Measurements from ENCODE around the gene PNPLA3.
A peak's percentile ranks its signal among the peaks of the same experiment; 100 is the strongest.

The PNPLA3 gene

GRCh38 chr22:43931771-43932170 lies 8.2 kb downstream of the PNPLA3 start:
- no peaks in the 10 kb centered on the region for H3K79me2 ChIP-seq (ENCODE audit: control insufficient read depth, insufficient read depth, low read length, poor library complexity)
- H4K12ac ChIP-seq (ENCODE audit: low read depth, low read length): no peak overlapping the region
- no peak overlapping the region for H3K23ac ChIP-seq (ENCODE audit: low read length)
- H2BK12ac ChIP-seq (ENCODE audit: low read length): no peak overlapping the region
- DNase-seq: peak; percentile 84 to 95
- no CpG with 5 or more reads among the region's 4 CpGs for WGBS (ENCODE audit: extremely low coverage, insufficient coverage, insufficient read length)
- no peaks in the 10 kb centered on the region for H3K9me3 ChIP-seq (ENCODE audit: insufficient read depth, low read depth, low read length)
- H3K36me3 ChIP-seq (ENCODE audit: control insufficient read depth in 1 of 2, insufficient read depth in 2 of 2, low read length in 2 of 2): peaks cover 29 to 51% of the 10 kb centered on the region in 2 experiments
- H2BK5ac ChIP-seq (ENCODE audit: low read depth, low read length, poor library complexity): no peak overlapping the region
- H3K18ac ChIP-seq (ENCODE audit: low read length): no peak overlapping the region
- H2BK120ac ChIP-seq (ENCODE audit: insufficient read depth, low read length, poor library complexity): no peak overlapping the region
- H2AFZ ChIP-seq (ENCODE audit: insufficient read depth, low read length, poor library complexity): no peak overlapping the region
- no peak overlapping the region for H3K27ac ChIP-seq (ENCODE audit: low read depth, low read length)
- peaks cover 0 to 3% of the 10 kb centered on the region in 2 experiments for H3K4me1 ChIP-seq (ENCODE audit: control insufficient read depth in 1 of 2, insufficient read depth in 2 of 2, low read length in 2 of 2)
- H3K9ac ChIP-seq (ENCODE audit: low read length): no peak overlapping the region
- H2AK5ac ChIP-seq (ENCODE audit: low read length): no peak overlapping the region
- H4K91ac ChIP-seq (ENCODE audit: low read depth, low read length): no peak overlapping the region
- H3K4me2 ChIP-seq (ENCODE audit: low read length): no peak overlapping the region
- H3K14ac ChIP-seq (ENCODE audit: low read length): no peak overlapping the region
- no peak overlapping the region for H3K4ac ChIP-seq (ENCODE audit: low read depth, low read length)
- no peaks in the 10 kb centered on the region for H3K79me1 ChIP-seq (ENCODE audit: low read length)
- no peak overlapping the region for H4K8ac ChIP-seq (ENCODE audit: low read depth, low read length)
- H3K4me3 ChIP-seq (ENCODE audit: low read depth, low read length): no peak overlapping the region
- H3K27me3 ChIP-seq (ENCODE audit: insufficient read depth, low read length): no peaks in the 10 kb centered on the region

GRCh38 chr22:43941449-43941848 lies 17.8 kb downstream of the PNPLA3 start:
- Histone ChIP-seq H3K9ac (ENCODE audit: low read length) (no peak overlapping the region), H3K14ac (ENCODE audit: low read length) (no peak overlapping the region), H3K36me3 (ENCODE audit: control insufficient read depth in 1 of 2, insufficient read depth in 2 of 2, low read length in 2 of 2) (peaks cover 30 to 37% of the 10 kb centered on the region in 2 experiments), H2BK12ac (ENCODE audit: low read length) (no peak overlapping the region), H4K8ac (ENCODE audit: low read depth, low read length) (no peak overlapping the region), H2BK5ac (ENCODE audit: low read depth, low read length, poor library complexity) (no peak overlapping the region), H3K27me3 (ENCODE audit: insufficient read depth, low read length) (no peaks in the 10 kb centered on the region), H3K79me1 (ENCODE audit: low read length) (no peaks in the 10 kb centered on the region), H3K79me2 (ENCODE audit: control insufficient read depth, insufficient read depth, low read length, poor library complexity) (no peaks in the 10 kb centered on the region), H3K18ac (ENCODE audit: low read length) (no peak overlapping the region), H3K4ac (ENCODE audit: low read depth, low read length) (no peak overlapping the region), H3K9me3 (ENCODE audit: insufficient read depth, low read depth, low read length) (peaks cover 1% of the 10 kb centered on the region), H3K4me2 (ENCODE audit: low read length) (no peak overlapping the region), H3K27ac (ENCODE audit: low read depth, low read length) (no peak overlapping the region), H2BK120ac (ENCODE audit: insufficient read depth, low read length, poor library complexity) (no peak overlapping the region), H2AFZ (ENCODE audit: insufficient read depth, low read length, poor library complexity) (no peak overlapping the region), H3K4me3 (ENCODE audit: low read depth, low read length) (no peak overlapping the region), H4K91ac (ENCODE audit: low read depth, low read length) (no peak overlapping the region), H3K4me1 (ENCODE audit: control insufficient read depth in 1 of 2, insufficient read depth in 2 of 2, low read length in 2 of 2) (no peaks in the 10 kb centered on the region), H3K23ac (ENCODE audit: low read length) (no peak overlapping the region), H2AK5ac (ENCODE audit: low read length) (no peak overlapping the region), H4K12ac (ENCODE audit: low read depth, low read length) (no peak overlapping the region)
- WGBS (ENCODE audit: extremely low coverage, insufficient coverage, insufficient read length): no CpG with 5 or more reads among the region's 6 CpGs
- no peak for DNase-seq

GRCh38 chr22:43944670-43945430 lies 21.2 kb downstream of the PNPLA3 start:
- DNase-seq: peak; percentile 34 to 47
- H3K14ac ChIP-seq (ENCODE audit: low read length): no peak overlapping the region
- no CpG with 5 or more reads among the region's 20 CpGs for WGBS (ENCODE audit: extremely low coverage, insufficient coverage, insufficient read length)

GRCh38 chr22:43945632-43946383 lies 22.2 kb downstream of the PNPLA3 start:
- Histone ChIP-seq H3K23ac (ENCODE audit: low read length) (no peak overlapping the region), H2BK5ac (ENCODE audit: low read depth, low read length, poor library complexity) (no peak overlapping the region), H3K9ac (ENCODE audit: low read length) (no peak overlapping the region), H3K36me3 (ENCODE audit: control insufficient read depth in 1 of 2, insufficient read depth in 2 of 2, low read length in 2 of 2) (peaks cover 14% of the 10 kb centered on the region in 2 experiments), H3K27me3 (ENCODE audit: insufficient read depth, low read length) (no peaks in the 10 kb centered on the region), H3K18ac (ENCODE audit: low read length) (no peak overlapping the region), H3K4me3 (ENCODE audit: low read depth, low read length) (no peak overlapping the region), H3K14ac (ENCODE audit: low read length) (no peak overlapping the region), H3K4me2 (ENCODE audit: low read length) (no peak overlapping the region), H3K27ac (ENCODE audit: low read depth, low read length) (no peak overlapping the region), H3K79me2 (ENCODE audit: control insufficient read depth, insufficient read depth, low read length, poor library complexity) (no peaks in the 10 kb centered on the region), H2BK12ac (ENCODE audit: low read length) (no peak overlapping the region), H2AFZ (ENCODE audit: insufficient read depth, low read length, poor library complexity) (no peak overlapping the region), H3K4ac (ENCODE audit: low read depth, low read length) (no peak overlapping the region), H3K9me3 (ENCODE audit: insufficient read depth, low read depth, low read length) (peaks cover 1% of the 10 kb centered on the region), H2BK120ac (ENCODE audit: insufficient read depth, low read length, poor library complexity) (no peak overlapping the region), H4K12ac (ENCODE audit: low read depth, low read length) (no peak overlapping the region), H3K4me1 (ENCODE audit: control insufficient read depth in 1 of 2, insufficient read depth in 2 of 2, low read length in 2 of 2) (no peaks in the 10 kb centered on the region), H2AK5ac (ENCODE audit: low read length) (no peak overlapping the region), H4K91ac (ENCODE audit: low read depth, low read length) (no peak overlapping the region), H4K8ac (ENCODE audit: low read depth, low read length) (no peak overlapping the region), H3K79me1 (ENCODE audit: low read length) (no peaks in the 10 kb centered on the region)
- peak; percentile 64 to 83 for DNase-seq
- WGBS (ENCODE audit: extremely low coverage, insufficient coverage, insufficient read length): no CpG with 5 or more reads among the region's 12 CpGs

More at GRCh38 chr22:43944670-43945430, 21.2 kb downstream of the PNPLA3 start:
- H2AFZ ChIP-seq (ENCODE audit: insufficient read depth, low read length, poor library complexity): no peak overlapping the region
- no peak overlapping the region for H3K23ac ChIP-seq (ENCODE audit: low read length)
- no peak overlapping the region for H3K4me3 ChIP-seq (ENCODE audit: low read depth, low read length)
- H2BK5ac ChIP-seq (ENCODE audit: low read depth, low read length, poor library complexity): no peak overlapping the region
- H3K9me3 ChIP-seq (ENCODE audit: insufficient read depth, low read depth, low read length): peaks cover 1% of the 10 kb centered on the region
- H3K27me3 ChIP-seq (ENCODE audit: insufficient read depth, low read length): no peaks in the 10 kb centered on the region
- peaks cover 18 to 19% of the 10 kb centered on the region in 2 experiments for H3K36me3 ChIP-seq (ENCODE audit: control insufficient read depth in 1 of 2, insufficient read depth in 2 of 2, low read length in 2 of 2)
- H3K4me1 ChIP-seq (ENCODE audit: control insufficient read depth in 1 of 2, insufficient read depth in 2 of 2, low read length in 2 of 2): no peaks in the 10 kb centered on the region
- no peak overlapping the region for H2BK120ac ChIP-seq (ENCODE audit: insufficient read depth, low read length, poor library complexity)
- H3K9ac ChIP-seq (ENCODE audit: low read length): no peak overlapping the region
- H3K27ac ChIP-seq (ENCODE audit: low read depth, low read length): no peak overlapping the region
- H3K4me2 ChIP-seq (ENCODE audit: low read length): no peak overlapping the region
- H3K79me1 ChIP-seq (ENCODE audit: low read length): no peaks in the 10 kb centered on the region
- no peak overlapping the region for H4K91ac ChIP-seq (ENCODE audit: low read depth, low read length)
- H2AK5ac ChIP-seq (ENCODE audit: low read length): no peak overlapping the region
- no peak overlapping the region for H3K18ac ChIP-seq (ENCODE audit: low read length)
- H3K79me2 ChIP-seq (ENCODE audit: control insufficient read depth, insufficient read depth, low read length, poor library complexity): no peaks in the 10 kb centered on the region
- H2BK12ac ChIP-seq (ENCODE audit: low read length): no peak overlapping the region
- no peak overlapping the region for H4K8ac ChIP-seq (ENCODE audit: low read depth, low read length)
- H4K12ac ChIP-seq (ENCODE audit: low read depth, low read length): no peak overlapping the region
- no peak overlapping the region for H3K4ac ChIP-seq (ENCODE audit: low read depth, low read length)
